Ishikawa (cell line): Measurements from ENCODE around the gene VRK3.

Experiments
- CEBPB ChIP-seq: IDR thresholded peaks from 2 replicates; pipeline ENCODE4 v1.6.1; 2012
- CREB1 ChIP-seq: IDR thresholded peaks from 2 replicates; pipeline ENCODE4 v1.6.1; 2012; ENCODE audit warnings: low read depth
- EGR1 ChIP-seq: IDR thresholded peaks from 2 replicates; pipeline ENCODE4 v1.6.1; 2012
- EP300 ChIP-seq: IDR thresholded peaks from 2 replicates; pipeline ENCODE4 v1.6.1; 2012; ENCODE audit warnings: borderline replicate concordance
- FOXM1 ChIP-seq: IDR thresholded peaks from 2 replicates; pipeline ENCODE4 v1.6.1; 2012; ENCODE audit warnings: low read depth, borderline replicate concordance
- MAX ChIP-seq: IDR thresholded peaks from 2 replicates; pipeline ENCODE4 v1.6.1; 2012
- NFIC ChIP-seq: IDR thresholded peaks from 2 replicates; pipeline ENCODE4 v1.6.1; 2012
- RAD21 ChIP-seq: IDR thresholded peaks from 2 replicates; pipeline ENCODE4 v1.6.1; 2012; ENCODE audit warnings: low read depth
- REST ChIP-seq: IDR thresholded peaks from 2 replicates; pipeline ENCODE4 v1.6.1; 2012; ENCODE audit warnings: low read depth, mild to moderate bottlenecking
- TAF1 ChIP-seq: IDR thresholded peaks from 2 replicates; pipeline ENCODE4 v1.6.1; 2012; ENCODE audit warnings: low read depth, mild to moderate bottlenecking
- TCF12 ChIP-seq: IDR thresholded peaks from 2 replicates; pipeline ENCODE4 v1.6.1; 2012; ENCODE audit warnings: low read depth
- TEAD4 ChIP-seq: IDR thresholded peaks from 2 replicates; pipeline ENCODE4 v1.6.1; 2012
- USF1 ChIP-seq: IDR thresholded peaks from 2 replicates; pipeline ENCODE4 v1.6.1; 2012
- YY1 ChIP-seq: IDR thresholded peaks from 2 replicates; pipeline ENCODE4 v1.6.1; 2012; ENCODE audit warnings: low read depth
- ZBTB7A ChIP-seq: IDR thresholded peaks from 2 replicates; pipeline ENCODE4 v1.6.1; 2012; ENCODE audit warnings: low read depth

VRK3 gene

GRCh38 chr19:49977881-49978280 lies 47.3 kb downstream of the VRK3 start:
- TF ChIP-seq MAX (no peak), TAF1 (no peak), EP300 (no peak), ZBTB7A (no peak), TEAD4 (no peak), EGR1 (no peak), NFIC (no peak), YY1 (no peak), REST (no peak), TCF12 (no peak), RAD21 (no peak), FOXM1 (no peak), CREB1 (no peak), USF1 (no peak), CEBPB (no peak)

GRCh38 chr19:49977076-49977475 lies 48.1 kb downstream of the VRK3 start:
- TF ChIP-seq MAX = no peak
- no peak for TF ChIP-seq CREB1
- no peak for TF ChIP-seq NFIC
- no peak for TF ChIP-seq RAD21
- TF ChIP-seq TCF12 = no peak
- no peak for TF ChIP-seq REST
- no peak for TF ChIP-seq TEAD4
- TF ChIP-seq YY1 = no peak
- no peak for TF ChIP-seq EP300
- no peak for TF ChIP-seq TAF1
- no peak for TF ChIP-seq CEBPB
- TF ChIP-seq FOXM1 = no peak

GRCh38 chr19:49976496-49976895 lies 48.7 kb downstream of the VRK3 start:
- TF ChIP-seq NFIC (no peak), FOXM1 (no peak), EGR1 (no peak), CREB1 (no peak), USF1 (no peak), TCF12 (no peak), YY1 (no peak), RAD21 (no peak), REST (no peak), EP300 (no peak), TEAD4 (no peak), MAX (no peak)

GRCh38 chr19:49975051-49975450 lies 50.1 kb downstream of the VRK3 start:
- TF ChIP-seq ZBTB7A = no peak
- no peak for TF ChIP-seq CEBPB
- TF ChIP-seq TEAD4 = no peak
- no peak for TF ChIP-seq CREB1
- TF ChIP-seq EP300 = no peak
- no peak for TF ChIP-seq TCF12
- TF ChIP-seq TAF1 = no peak
- no peak for TF ChIP-seq USF1
- no peak for TF ChIP-seq EGR1
- TF ChIP-seq YY1 = no peak
- no peak for TF ChIP-seq RAD21
- no peak for TF ChIP-seq NFIC
- no peak for TF ChIP-seq REST
- no peak for TF ChIP-seq FOXM1
- TF ChIP-seq MAX = no peak
